Measurements from ENCODE around the gene LATS2.

DNA sequence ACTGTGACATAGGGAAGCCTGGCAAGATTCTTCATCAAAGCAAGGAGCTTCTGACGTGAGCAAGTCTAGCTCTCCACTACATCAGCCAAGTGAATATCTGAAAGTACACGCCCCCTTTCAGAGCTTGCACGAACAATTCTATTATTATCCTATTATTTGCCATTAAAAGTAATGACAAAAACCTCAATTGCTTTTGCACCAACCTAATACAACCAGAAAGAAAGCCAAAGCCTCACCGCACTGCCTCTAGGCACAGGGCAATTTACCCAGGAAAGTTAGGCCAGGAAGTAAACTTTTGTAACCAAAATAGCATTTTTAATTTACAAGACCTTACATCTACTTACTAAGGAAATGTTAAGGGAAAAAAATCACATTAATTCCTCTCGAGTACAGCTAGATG is 41.2 kb downstream of the LATS2 start:
- TF ChIP-seq, protein P1, sequence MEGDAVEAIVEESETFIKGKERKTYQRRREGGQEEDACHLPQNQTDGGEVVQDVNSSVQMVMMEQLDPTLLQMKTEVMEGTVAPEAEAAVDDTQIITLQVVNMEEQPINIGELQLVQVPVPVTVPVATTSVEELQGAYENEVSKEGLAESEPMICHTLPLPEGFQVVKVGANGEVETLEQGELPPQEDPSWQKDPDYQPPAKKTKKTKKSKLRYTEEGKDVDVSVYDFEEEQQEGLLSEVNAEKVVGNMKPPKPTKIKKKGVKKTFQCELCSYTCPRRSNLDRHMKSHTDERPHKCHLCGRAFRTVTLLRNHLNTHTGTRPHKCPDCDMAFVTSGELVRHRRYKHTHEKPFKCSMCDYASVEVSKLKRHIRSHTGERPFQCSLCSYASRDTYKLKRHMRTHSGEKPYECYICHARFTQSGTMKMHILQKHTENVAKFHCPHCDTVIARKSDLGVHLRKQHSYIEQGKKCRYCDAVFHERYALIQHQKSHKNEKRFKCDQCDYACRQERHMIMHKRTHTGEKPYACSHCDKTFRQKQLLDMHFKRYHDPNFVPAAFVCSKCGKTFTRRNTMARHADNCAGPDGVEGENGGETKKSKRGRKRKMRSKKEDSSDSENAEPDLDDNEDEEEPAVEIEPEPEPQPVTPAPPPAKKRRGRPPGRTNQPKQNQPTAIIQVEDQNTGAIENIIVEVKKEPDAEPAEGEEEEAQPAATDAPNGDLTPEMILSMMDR (IDR thresholded peaks at IDR 0.05): no peak
- TF ChIP-seq POLR2A (IDR thresholded peaks at IDR 0.05): no peak
